Peyer's patch (tissue), 4 donors: ENCODE measurements around the gene HHAT.

Experiments used
- CTCF ChIP-seq, 6 experiments: fragments of 450-650 bp in 4 of 6; fragments of 200-600 bp in 2 of 6; sonication (generic) in 1 of 6; IDR thresholded peaks; one replicate each; pipeline ENCODE4 v1.5.1; 2017 to 2019; ENCODE audit warnings: antibody characterized with exemption in 6 of 6, mild to moderate bottlenecking in 3 of 6, moderate library complexity in 1 of 6
- POLR2A ChIP-seq, 2 donors: fragments of 450-650 bp; IDR thresholded peaks; one replicate each; pipeline ENCODE4 v1.5.1; 2017; ENCODE audit warnings: antibody characterized with exemption in 2 of 2, mild to moderate bottlenecking in 2 of 2, moderate library complexity in 2 of 2

- TF ChIP-seq POLR2A (IDR thresholded peaks at IDR 0.05) (no peak), CTCF (IDR thresholded peaks at IDR 0.05) (no peak)
Measured at GRCh38 chr1:210616356-210616755, 287.7 kb downstream of the HHAT start.
